Measurements from ENCODE around the gene ROCK1.

DNA sequence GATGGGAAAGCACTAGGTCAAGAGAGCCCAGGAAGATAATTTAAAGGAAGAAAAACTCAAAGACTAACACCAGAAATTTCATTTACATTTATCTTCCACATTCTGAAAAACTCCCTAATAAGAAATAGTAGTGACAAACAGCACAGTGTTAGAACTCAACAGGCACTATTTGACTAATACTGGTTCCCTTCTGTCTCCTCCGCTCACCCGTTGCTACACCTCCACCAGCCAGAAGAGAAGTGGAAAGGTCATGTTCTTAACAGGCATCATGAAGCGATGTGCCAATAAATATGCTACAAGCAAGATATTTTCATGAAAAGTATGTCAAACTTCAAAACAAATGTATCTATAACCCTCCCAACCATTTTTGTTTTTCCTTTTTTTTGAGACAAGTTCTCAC, 5.7 kb downstream of the ROCK1 start:
- TF ChIP-seq, protein P1, sequence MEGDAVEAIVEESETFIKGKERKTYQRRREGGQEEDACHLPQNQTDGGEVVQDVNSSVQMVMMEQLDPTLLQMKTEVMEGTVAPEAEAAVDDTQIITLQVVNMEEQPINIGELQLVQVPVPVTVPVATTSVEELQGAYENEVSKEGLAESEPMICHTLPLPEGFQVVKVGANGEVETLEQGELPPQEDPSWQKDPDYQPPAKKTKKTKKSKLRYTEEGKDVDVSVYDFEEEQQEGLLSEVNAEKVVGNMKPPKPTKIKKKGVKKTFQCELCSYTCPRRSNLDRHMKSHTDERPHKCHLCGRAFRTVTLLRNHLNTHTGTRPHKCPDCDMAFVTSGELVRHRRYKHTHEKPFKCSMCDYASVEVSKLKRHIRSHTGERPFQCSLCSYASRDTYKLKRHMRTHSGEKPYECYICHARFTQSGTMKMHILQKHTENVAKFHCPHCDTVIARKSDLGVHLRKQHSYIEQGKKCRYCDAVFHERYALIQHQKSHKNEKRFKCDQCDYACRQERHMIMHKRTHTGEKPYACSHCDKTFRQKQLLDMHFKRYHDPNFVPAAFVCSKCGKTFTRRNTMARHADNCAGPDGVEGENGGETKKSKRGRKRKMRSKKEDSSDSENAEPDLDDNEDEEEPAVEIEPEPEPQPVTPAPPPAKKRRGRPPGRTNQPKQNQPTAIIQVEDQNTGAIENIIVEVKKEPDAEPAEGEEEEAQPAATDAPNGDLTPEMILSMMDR (IDR thresholded peaks at IDR 0.05), result no peak
- TF ChIP-seq POLR2A (IDR thresholded peaks at IDR 0.05), result no peak
